GM19023 (cell line): ENCODE data around the gene DLX5.

Source experiments
- ATAC-seq: cut with Tn5 transposase; IDR thresholded peaks from one replicate; pipeline ENCODE4 v1.9.1; 2021; ENCODE audit warnings: mild to moderate bottlenecking, moderate library complexity; ENCODE audit not compliant: unreplicated experiment

DLX5 gene

GRCh38 chr7:96992192-96993005 lies 32.2 kb downstream of the DLX5 start:
- ATAC-seq = no peak

- no peak for ATAC-seq
Measured at GRCh38 chr7:96991546-96992191, 33.0 kb downstream of the DLX5 start.

GRCh38 chr7:96989859-96990317 lies 34.7 kb downstream of the DLX5 start:
- ATAC-seq = no peak

- no peak for ATAC-seq
Measured at GRCh38 chr7:96989241-96989858, 35.3 kb downstream of the DLX5 start.

- no peak for ATAC-seq
Measured at GRCh38 chr7:96987719-96988118, 36.9 kb downstream of the DLX5 start.

GRCh38 chr7:96986901-96987300 lies 37.7 kb downstream of the DLX5 start:
- ATAC-seq = no peak

- ATAC-seq = no peak
Measured at GRCh38 chr7:96985992-96986391, 38.6 kb downstream of the DLX5 start.

GRCh38 chr7:96982586-96982985 lies 42.0 kb downstream of the DLX5 start:
- ATAC-seq = no peak

GRCh38 chr7:96979551-96980276 lies 44.9 kb downstream of the DLX5 start:
- ATAC-seq = no peak

- ATAC-seq = no peak
Measured at GRCh38 chr7:96977445-96977844, 47.2 kb downstream of the DLX5 start.

- ATAC-seq = no peak
Measured at GRCh38 chr7:96976106-96976505, 48.5 kb downstream of the DLX5 start.

GRCh38 chr7:96973986-96974385 lies 50.6 kb downstream of the DLX5 start:
- no peak for ATAC-seq

GRCh38 chr7:96970739-96971138 lies 53.9 kb downstream of the DLX5 start:
- ATAC-seq = no peak
